Stimulated activated CD4-positive, alpha-beta T cell treated with anti-CD3 and anti-CD28 coated beads, Interleukin-2, amount 100 ng/mL, for 48 hours (primary cell): ENCODE measurements around the gene LAMC3.

Source experiments
- DNase-seq, 2 donors: peaks; one replicate each; pipeline ENCODE4 v3.0.0-alpha.2; 2020

Gene LAMC3

DNA sequence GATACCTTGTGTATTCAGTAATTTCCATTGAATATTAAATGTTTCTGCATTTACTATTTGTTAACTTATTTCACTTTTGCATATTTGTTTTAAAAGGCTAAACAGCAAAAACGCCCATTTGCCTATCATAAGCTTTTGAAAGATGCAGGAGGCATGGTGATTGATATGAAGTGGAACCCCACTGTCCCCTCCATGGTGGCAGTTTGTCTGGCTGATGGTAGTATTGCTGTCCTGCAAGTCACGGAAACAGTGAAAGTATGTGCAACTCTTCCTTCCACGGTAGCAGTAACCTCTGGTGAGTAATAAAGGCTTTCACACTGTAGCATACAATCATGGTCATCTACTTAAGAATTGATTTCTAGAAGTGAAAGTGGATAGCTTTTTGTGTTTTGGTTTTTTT lies 120.2 kb downstream of the LAMC3 start:
- no peak for DNase-seq

DNA sequence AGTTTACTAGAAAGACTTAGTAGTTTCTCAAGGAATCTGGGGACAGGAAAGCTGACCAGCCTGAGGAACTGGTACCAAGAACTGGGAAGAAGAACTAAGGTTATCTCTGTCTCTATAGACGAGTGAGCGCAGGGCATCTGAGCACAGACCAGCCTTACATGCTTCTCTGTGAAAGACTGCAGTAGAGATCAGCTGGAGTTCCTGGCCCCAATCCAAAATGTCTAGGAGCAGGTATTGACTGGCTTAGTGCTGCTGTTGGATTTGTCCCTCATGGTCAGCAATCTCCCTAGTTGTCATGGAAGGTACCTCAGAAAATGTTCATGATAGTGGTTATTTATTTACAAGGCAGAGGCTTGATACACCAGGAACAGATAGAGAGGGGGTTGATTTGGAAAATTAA lies 129.7 kb downstream of the LAMC3 start:
- no peak for DNase-seq

DNA sequence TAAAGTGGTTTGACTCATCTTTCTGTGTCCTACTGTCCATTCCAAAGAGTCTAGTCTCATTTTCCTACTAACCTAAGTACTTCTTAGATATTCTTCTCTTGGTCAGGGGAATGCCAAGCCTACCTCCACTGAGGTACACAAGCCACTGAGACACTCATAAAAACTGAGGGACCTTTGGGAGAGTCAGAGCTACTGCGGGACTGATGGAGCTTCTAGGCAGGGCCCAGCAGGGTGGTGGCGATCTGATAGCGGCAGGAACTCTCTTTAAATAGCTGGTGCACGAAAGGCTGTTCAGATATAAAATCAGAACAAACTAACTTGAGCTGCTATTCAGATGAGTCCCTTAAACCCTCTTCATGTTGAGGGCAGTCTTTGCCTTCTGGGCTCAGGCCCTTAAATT lies 131.1 kb downstream of the LAMC3 start:
- DNase-seq: no peak

DNA sequence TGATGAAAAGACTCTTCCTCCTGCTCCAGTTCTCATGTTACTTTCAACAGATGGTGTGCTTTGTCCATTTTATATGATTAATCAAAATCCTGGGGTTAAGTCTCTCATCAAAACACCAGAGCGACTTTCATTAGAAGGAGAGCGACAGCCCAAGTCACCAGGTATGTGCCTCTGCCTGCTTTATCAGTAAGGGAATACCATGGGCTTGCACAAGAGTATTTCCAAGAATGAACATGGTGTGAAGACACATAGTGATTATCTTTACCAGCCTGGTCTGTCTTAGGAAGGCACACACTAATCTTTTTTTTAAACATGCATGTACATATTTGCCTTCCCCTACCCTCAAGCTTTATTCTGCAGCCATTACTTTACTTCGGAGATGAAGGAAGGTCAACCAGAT lies 131.6 kb downstream of the LAMC3 start:
- no peak for DNase-seq

DNA sequence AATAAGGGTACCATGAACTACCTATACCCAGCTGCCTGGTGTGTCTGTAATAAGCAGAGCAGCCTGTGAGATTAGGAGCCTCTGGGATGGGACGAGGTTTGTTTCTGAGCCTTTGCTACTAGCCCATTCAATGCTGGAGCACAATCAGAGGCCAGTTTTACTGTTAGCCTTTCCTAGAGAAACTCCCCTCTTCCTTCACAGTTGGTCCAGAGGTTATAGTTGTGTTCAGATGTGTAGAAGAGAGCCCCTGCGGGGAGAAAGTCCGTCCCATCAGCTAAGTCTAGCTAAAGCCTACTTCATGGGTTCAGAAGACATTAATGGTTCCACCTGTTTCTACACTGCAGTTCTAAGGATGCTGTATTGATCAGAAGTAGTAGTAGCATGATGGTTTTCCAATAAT lies 133.2 kb downstream of the LAMC3 start:
- no peak for DNase-seq
